Activated T-helper 1 cell treated with anti-CD3 and anti-CD28 coated beads, Interleukin-2, amount 50 U/mL, for 16 hours (primary cell): Measurements from ENCODE around the gene CEP104.

Experiments used
- DNase-seq, 2 donors: peaks; one replicate each; pipeline ENCODE4 v3.0.0-alpha.2; 2020; ENCODE audit warnings: low read depth in 1 of 2, low spot score in 1 of 2

Gene CEP104

DNA sequence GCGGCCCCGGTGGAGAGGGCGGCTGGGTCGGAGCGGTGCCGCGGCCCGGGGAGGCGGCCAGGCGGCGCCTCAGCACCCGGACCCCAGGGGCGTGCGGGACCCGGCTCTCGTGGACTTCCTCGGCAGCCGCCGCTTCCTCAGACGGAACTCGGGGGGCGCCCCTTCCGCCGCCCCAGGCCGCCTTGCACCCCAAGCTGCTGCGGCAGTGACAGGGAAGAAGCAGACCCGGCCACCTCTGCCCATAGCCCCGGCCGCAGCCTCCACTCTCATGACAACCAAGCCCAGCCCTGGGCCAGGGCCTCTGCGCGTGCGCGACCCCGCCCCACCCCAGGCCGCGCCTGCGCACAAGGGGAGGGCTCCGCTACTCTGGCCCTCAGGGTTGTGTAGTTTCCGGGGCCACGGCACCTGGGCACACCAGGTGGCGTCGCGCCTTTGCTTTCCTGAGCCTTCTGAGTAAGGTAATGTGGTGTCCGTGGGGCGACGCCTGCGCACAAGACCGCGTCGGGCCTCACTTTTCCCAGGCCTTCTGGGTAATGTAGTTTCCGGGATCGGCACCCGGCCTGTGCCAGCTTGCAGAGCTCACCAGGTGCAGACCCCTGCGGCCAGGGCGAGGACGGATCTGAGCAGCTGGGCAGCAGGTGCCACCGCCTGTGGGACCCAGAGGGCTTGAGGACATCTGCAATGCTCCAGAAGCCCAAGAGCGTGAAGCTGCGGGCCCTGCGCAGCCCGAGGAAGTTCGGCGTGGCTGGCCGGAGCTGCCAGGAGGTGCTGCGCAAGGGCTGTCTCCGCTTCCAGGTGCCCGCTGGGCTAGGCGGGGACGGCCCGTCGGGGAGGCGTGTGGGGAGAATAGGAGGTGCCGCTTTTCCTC, at the start of gene CEP104, which contains the start of gene DFFB:
TSS of gene CEP104 (minus strand) at position 289 of the 868 bp plus-strand sequence. CDS start 4,804 bp downstream, outside the sequence.
TSS of gene DFFB (plus strand) at position 554 of the 868 bp plus-strand sequence. CDS start at position 682, 128 bp downstream.
- DNase-seq = peak; percentile 93 to 97

DNA sequence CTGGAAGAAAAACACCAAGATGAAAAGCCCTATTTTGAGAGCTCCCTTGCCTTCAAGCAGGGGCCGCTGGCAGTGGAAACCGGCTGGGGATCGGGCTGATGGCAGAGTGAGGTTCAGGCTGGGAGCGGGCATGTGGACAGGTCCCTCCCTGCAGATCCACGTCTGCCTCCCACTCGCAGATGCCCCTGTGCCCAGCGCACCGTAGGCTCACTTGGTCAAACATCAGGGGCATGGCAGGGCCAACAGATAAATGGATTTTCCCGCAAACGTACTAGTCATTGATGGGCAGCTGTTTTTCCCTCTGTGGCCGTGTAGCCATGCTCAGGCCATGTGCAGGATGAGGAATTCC, 49.6 kb upstream of the CEP104 start:
- DNase-seq = no peak

DNA sequence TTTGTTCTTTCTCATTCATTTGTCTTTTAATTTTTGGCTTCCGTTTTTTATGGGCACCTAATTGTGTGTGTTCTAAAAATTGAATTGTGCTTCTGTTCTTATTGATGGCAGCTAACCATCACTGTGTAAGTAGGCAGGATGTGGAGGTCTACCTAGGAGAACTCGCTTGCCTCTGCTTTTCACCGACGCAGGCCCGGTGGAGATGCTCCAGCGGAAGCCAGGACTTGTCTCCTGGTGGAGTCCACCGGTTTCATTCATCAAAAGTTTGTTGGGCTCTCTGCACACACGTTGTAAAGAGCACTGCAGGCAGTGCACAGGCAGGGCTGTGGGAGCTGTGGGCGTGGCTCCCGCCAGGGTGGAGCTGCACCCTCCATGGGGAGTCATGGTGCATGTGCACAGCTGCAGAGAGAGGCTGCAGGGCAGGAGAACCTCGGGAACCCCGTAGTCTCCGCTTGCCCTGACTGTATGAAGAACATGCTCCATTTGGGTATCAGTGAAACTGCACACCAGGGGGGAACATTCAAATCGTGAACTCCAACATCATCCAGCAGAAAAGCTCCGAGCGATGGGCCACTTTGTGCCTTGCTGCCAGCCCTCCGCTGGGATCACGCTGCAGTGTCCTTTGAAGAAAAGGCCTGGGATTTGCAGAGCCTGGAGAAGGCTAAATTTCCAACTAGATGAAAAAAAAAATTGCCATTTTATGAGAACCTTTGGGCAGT, 49.1 kb upstream of the CEP104 start:
- DNase-seq = no peak

DNA sequence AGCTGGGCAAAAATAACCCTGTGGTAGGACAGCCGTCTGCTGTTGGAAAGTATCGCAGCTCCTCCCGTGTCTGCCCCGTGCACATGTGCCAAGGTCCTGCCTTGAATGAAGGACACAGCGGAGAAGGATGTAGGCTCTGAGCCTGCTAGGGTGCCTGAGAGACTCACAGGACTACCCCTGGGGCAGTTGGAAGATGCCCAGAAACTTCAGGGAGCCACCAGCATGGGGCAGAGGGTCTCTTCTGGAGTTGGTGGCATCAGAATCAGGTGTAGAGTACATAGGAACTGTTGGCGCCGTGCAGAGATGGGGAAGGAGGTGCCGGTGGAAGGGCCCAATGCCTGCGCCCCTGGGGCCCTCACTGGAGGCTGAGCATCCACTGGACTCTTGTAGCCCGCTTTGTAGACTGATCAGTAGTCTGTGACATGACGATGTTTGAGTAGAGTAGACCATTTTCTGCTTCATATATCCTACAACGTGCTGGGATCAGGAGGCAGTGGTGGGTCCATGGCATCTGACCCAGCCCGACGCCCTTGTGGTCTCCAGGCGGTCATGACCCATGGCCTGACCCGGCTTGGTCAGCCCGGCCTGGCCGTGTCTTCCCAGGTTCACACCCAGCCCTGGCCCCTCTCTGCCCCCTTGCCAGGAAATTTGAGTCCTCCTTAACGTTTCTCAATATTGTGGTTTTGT, 48.4 kb upstream of the CEP104 start:
- DNase-seq = no peak

DNA sequence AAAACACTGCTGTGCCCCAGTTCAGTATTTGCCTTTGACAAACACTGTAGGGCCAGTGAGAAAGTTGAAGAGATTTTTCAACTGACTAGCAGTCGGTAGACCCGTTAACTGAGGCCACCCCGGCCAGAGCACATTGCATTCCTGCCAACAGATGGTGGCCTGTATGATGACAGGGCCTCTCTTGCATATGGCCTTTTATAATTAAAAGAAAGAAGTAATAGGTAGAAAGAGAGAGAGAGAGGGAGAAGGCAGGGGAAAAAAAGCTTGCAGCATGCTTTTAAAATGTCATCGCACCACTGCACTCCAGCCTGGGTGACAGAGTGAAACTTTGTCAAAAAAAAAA, 47.8 kb upstream of the CEP104 start:
- no peak for DNase-seq

DNA sequence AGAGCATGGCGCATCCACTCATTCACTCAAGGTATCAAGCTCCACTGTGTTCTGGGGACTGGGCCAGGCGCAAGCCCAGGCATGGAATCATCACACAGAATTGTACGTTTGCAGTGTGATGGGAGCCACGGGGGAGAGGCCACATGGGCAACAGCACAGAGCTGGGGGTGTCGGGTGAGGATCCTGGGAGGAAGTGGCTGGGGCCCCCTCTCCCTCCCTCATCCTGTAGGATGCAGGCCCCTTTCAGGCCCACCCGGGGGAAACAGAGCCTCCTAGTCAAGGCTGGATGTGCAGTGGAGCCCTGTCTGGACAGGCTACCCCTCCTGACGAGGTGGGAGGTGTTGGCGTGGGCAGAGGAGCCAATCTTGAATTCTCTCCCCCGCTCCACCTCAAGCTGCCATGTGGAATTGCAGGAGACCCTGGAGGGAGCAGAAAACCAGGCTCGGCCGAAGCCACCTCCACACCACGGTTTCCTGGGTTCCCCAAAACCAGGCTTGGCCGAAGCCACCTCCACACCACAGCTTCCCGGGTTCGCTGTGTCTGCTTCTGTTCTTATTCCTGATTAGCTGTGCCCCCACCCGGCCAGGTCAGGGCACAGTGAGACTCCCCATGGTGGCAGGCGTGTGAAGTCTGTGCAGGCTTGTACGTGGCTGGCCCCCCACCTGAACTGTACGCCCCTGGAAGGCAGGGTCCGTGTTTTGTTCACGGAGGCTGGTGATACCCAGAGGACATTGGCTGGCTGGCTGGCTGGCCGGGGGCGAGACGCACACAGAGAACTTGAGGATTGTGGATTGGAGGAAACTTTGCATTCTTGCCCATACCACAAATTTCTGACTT, 47.2 kb upstream of the CEP104 start:
- no peak for DNase-seq

DNA sequence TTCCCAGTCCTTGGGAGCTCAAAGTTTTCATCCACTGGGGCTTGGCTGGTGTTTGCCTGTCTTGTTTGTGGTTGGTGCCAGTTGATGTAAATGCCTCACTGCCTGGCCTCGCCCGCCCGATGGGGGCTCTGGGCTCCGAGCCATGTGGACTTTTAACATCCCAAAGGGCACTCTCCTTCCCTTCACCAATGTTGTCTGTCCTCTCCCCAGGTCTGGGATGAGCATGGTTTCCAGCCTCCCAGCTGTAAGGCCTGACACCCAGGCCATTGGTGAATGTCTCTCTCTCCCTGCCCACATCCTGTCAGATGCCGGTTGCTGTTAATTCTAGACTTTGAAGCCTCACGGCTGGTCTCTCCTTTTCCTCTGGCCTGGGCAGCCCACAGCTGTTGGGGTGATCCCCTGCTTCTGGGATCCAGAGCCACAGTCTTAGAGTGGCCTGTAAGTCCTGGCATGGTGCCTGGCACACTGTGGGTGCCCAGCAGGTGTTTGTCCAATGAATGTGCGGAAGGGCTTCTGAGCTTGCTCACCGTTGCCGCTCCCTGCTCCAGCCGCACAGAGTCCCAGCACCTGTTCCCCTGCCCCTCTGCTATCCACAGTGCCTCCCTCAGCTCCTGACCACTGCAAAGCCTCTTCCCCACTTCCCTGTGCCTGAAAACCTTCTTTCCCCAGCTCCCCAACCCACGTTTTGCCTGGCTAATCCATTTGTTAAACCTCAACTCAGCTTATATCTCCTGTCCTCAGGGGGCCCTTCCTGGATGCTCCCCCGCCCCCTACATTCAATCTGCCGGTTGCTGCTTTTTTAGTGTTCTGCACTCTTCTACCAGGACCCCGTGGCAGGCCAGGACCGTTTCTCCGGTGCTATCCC, 46.4 kb upstream of the CEP104 start:
- no peak for DNase-seq

DNA sequence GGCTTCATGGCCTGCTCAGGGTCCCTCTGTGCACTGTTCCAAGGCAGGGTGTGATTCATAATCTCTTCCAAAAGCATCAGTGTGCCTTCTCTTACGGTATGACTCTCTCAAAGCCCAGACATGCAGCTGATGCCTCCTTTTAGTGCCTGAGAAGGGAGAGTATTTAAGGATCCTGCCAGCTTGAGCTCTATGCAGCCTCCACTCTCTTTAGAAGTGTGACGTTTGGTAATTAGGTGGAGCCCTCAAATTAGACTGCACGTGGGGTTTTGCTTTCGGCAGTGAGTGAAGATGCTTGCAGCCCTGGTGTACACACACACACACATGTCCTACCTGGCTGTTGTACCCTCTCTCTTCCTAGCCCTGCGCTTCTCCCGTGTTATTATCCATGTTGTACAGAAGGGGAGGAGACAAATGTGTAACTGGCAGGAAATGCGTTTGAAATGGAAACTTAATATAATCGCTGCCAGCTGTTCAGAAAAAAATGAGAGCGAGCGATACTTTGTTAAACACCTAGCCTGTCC, 45.6 kb upstream of the CEP104 start:
- DNase-seq = no peak

DNA sequence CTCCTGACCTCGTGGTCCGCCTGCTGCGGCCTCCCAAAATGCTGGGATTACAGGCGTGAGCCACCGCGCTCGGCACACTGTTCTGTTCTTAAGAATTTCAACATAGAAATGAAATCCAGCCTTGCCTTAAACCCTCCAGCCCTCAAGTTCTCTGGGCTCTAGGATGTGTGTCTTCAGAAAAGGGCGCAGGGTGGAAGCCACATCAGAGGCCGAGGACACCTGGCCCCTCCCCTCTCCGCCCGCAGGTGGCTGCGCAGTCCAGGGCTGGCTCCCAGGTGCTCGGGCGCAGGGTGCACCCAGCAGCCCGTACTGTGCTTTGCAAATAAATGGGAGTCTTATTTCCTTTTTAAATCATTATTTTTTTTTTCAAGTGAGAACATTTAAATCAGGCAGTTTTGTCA, 45.1 kb upstream of the CEP104 start:
- no peak for DNase-seq

DNA sequence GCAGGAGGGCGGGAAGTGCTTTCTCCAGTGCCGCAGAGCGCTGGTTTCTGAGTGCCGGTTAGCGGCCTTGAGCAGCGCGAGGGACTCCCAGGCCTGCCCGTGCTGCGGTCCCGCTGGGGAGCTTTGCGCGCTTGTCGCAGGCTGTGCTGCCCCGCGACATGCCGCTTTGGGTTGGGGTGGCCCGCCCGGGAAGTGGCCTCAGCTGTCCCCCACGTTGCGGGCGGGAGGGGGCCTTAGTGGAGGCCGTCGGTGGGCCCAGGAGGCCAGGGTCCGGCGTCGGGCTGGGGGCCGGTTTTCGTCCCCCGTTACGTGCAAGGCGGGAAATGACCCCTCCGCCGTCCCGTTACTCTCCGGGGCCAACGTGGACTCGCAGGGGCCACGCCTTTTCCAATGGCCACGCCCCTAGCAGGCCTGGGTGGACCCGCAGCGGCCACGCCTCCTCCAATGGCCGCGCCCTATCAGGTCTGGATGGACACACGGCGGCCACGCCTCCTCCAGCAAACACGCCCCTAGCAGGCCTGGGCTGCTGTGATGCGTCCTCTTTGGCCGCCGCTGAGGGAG, 44.0 kb upstream of the CEP104 start:
- peak; percentile 49 to 74 for DNase-seq

DNA sequence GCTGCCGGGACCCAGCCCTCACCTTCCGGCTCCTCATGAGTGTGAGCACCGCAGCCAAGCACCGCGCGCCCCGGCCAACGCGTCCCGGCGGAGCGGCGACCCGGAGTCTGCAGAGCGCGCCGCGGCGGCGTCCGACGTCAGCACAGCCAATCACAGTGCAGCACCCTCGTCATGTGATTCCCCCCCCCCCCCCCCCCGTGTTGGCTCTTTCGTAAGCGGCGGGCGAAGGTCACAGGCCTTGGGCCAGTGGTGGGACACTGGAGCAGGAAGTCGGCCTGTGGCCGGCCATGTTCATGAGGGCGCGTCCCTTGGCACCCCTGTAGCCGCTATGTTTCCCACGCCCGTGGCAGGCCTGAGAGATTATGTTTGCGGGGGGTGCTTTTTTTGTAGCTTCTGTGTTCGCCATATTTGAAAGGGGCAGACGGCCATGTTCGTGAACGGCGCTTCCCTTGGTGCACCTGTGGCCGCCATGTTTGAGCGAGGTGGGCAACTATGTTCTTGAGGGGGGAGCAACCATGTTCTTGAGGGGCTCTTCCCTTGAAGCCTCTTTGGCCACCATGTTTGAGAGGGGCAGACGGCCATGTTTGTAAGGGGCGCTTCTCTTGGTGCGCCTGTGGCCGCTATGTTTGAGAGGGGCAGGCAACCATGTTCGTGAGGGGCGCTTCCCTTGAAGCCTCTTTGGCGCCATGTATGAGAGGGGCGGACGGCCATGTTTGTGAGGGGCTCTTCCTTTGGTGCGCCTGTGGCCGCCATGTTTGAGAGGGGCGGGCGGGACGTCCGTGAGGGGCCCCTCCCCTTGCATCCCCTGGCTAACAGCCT, 43.3 kb upstream of the CEP104 start, which contains the start of gene C1orf174:
TSS of gene C1orf174 (minus strand) at position 123 of the 819 bp plus-strand sequence. CDS start at position 37, 86 bp downstream.
- peak; percentile 84 to 87 for DNase-seq

DNA sequence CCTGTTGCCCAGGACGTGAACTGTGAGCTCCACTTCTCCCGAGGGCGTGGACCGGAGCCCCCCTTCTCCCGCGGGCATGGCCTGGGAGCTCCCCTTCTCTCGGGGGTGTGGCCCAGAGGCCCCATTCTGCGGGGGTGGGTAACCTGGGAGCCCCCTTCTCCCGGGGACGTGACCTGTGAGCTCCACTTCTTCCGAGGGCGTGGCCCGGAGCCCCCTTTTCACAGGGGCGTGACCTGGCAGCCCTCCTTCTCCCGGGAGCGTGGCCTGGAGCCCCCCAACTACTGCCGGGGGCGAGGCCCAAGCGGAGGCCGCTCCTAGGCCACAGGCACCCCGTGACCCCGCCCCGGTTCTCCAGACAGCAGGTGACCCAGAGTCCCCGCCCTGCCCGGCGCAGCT, 42.7 kb upstream of the CEP104 start:
- DNase-seq = no peak

DNA sequence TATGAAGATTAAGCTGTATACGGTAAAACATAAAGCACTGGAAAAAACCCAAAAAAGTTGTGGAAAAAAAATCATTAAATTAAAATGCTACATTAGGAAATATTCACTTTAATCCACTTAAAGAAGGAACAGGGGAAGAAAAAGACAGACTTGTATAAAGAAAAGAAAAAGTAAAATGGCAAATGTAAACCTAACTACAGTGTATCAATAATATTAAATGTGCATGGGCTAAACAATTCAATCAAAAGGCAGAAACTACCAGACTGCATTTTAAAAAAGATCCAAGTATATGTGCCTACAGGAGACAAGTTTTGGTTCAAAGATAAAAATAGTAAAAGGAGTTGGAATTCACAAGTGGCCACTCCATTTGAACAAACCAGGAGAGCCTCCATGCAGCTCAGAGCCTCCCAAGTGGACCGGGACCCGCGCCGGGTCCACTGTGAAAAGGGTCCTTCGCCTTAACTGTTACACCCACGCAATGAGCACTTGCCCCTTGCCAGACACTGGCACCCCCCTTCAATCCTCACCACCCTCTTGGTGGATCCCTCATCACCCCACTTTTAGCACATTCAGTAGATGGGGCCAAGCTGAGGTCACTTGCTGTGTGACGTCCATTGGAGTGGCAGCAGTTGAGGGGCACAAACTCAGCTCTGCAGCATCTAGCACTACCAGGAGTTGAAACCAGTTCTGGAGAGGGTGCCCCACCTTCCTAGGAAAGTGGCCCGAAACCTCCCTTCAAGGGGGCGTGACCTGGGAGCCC, 42.2 kb upstream of the CEP104 start:
- DNase-seq = no peak

DNA sequence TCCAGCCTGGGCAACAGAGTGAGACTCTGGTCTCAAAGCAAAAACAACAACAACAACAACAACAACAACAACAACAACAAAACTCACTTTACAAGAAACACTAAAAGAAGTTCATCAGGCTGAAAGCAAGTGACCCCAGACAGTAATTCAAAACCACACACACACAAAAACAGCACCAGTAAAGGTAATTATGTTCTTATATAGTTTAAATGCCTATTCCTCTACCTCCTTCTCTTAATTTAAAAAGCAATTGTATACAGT, 41.4 kb upstream of the CEP104 start:
- DNase-seq = no peak

DNA sequence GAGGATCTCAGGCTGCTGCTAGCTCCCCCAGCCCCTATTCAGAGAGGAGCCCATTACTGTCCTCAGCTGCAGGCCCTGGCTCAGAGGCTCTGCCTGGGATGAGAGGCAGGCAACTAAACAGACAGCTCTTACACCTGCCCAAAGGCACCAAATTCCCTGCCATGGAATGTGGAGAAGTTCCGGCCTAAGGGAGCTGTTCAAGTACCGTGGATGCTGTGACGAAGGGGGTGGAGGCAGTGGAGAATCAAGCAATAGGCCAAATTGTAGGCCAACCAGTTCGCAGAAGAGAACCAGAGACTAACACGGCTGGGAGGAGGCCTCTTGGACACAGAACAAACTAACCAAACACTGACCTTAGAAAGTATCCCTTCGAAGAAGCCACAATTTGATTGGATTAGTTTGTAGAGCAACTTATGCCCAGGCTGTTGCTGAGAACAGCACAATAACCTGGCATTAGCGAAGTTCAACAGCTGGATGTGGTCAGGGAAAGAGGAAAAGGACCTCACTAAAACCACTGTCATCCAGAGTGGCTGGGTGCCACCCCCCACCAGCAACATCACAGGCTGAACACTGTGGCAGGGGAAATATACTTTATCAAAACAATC, 39.5 kb upstream of the CEP104 start:
- DNase-seq = no peak

DNA sequence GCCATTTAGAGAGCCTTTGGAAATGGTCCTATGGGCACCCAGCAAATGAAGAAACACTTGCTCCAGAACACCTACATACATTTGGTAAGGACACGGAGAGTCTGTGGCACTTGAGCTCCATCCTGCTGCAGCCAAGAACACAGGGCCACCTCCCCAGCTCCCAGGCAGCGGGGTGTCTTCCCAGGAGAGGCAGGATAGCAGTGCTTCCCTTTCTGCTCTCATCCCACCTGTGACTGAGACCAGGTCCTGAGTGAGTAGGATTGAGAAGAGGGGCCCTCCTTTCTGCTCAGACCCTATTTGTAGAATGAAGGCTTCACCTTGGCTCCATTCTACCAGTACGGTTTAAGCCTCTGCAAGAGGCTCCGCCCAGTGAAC, 38.9 kb upstream of the CEP104 start:
- no peak for DNase-seq

DNA sequence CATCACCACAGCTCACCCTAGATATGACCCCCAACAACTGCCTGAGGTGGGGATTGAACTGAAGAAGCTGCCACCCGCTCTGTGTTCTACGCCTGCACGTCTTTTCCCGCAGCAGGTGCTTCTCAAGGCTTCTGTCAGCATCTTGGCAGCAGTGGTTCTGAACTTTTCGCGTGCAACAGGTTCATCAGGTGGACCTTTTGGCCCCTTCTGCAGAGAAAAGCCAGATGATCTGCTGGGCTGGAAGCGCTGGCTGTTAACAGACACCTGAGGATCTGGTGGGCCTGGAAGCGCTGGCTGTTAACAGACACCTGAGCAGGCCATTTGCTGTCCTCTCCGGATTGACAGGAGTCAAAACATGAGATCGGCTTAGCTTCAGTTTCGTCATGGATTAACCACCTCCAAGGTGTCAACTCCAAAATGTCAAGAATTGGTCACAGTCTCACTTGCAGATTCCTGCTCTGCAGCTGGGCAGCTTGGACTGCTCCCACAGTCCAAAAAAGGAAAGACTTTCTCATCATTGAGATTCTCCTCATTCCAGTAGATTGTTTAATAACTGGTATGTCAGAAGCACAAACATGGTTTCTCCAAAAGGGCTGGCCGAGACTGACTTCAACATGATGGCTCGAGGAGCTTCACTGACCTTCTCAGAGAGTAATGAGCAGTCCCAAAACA, 38.4 kb upstream of the CEP104 start:
- no peak for DNase-seq
